GM18909 (cell line): Measurements from ENCODE around the gene PTGIS.
"Not testable (repeated sequence)": the region's sequence is repeated elsewhere in the genome, so short reads cannot be mapped to it uniquely, and the experiment has no call there.

ENCODE experiments used
- ATAC-seq: cut with Tn5 transposase; IDR thresholded peaks from one replicate; pipeline ENCODE4 v1.9.1; 2021; ENCODE audit warnings: mild to moderate bottlenecking; ENCODE audit not compliant: unreplicated experiment, poor library complexity

The PTGIS gene

DNA sequence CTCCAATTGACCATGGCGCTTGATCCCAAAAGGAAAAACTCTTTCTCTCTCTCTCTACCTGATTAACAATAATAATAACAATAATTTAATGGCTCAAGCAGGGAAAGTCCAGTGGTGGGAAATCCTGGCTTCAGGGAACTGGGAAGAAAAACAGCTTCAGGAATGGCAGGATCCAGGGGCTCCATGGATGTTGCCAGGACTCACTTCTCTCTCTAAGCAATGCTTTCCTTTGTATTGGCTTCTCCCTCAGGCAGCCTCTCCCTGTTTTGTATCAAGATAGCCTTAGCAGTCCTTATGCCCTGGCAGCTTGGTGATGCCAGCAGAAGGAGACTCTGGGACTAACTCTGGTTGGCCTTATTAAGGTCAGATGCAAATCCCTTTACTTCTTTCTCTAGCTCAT lies 13.5 kb upstream of the PTGIS start:
- no peak for ATAC-seq

DNA sequence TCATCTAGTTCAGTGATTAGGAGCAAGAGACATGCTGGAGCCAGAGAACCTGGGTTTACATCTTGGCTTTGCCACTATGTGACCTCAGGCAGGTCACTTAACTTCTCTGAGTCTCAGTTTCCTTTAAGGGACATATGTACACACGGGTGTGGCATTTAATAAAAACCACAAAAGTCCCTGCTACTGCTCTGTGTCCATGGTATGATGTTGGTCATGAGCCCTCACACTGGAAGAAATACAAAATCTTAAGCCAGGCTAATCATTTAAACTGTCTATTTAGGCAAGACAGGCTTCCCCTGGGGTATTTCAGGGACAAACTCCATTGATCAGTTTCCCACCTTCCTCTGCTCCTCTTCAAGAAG lies 12.9 kb upstream of the PTGIS start:
- no peak for ATAC-seq

DNA sequence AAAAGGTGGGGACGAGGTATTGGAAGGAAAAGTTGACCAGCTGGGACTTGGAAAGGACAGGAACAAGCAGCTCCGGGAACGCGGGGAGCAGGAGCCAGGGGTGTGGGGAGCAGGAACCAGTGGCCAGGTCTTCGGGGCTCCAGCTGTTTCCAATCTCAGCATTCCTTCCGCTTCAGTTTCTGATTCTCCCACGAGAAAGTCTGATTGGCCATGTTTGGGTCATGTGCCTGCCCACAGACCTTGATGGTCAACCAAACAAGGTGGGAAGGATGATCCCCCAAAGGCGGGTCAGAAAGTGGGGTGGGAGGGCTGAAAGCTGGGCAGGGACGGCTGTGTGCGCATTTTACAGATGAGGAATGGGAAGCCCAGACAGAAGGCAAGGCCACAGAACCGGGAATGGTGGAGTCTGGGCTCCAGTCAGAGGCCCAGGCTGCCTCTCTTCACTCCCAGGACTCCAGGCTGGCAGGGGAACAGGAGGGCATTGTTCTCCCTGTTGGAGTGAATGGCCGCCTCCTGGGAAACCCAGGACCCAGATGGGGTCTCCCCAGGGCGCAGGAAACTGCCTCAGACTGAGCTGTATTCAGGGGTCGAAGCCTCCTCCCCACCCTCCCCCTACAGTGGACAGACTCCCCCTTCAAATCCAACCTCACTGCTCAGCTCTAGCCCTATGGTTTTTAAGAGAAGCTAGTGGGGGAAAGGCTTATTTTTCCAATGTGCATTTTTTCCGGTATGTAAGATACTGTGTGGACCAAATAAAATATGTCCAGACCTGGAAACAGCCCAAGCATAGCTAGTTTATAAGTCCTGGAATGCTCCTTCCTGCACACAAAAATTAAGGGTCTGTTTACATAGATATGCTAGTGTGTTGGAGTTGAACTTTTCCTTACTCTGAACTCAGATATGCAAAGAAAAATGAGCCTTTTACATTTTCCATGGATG lies 12.2 kb upstream of the PTGIS start:
- ATAC-seq, result no peak

DNA sequence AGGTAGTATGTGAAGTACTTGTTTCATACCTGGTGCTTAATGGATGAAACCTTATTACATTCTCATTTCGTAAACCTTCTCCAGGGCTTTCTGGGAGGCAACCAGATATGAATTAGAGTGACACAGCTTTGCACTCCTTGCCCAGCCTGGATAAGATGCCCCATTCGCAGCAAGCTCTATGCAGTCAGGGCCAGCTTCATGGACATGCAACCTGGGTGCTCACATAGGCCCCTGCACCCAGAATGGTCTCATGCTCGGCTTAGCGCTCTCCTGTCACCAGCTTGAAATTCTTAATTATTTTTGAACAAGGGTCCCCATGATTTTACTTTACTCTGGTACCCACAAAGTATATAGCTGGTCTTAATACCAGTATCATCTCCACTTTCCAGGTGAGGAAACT lies 11.3 kb upstream of the PTGIS start:
- no peak for ATAC-seq

DNA sequence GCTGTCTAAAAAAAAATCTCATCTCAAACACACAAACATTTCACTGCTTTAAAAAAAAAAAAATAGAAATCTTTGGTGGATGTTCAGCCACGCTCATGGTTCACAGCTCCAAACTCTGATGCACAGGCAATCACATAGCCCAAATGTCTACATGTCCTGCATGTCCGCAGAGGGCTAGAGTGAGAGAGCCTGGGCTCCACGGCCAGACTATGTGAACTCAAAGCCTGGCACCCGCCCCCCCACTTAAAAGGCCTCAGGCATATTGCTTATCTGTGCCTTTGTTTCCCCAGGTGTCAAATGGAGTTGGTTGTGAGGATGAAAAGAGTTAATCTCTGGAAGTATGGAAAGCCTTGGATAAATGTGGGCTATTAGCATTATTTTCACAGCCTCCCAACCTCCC lies 10.5 kb upstream of the PTGIS start:
- no peak for ATAC-seq

DNA sequence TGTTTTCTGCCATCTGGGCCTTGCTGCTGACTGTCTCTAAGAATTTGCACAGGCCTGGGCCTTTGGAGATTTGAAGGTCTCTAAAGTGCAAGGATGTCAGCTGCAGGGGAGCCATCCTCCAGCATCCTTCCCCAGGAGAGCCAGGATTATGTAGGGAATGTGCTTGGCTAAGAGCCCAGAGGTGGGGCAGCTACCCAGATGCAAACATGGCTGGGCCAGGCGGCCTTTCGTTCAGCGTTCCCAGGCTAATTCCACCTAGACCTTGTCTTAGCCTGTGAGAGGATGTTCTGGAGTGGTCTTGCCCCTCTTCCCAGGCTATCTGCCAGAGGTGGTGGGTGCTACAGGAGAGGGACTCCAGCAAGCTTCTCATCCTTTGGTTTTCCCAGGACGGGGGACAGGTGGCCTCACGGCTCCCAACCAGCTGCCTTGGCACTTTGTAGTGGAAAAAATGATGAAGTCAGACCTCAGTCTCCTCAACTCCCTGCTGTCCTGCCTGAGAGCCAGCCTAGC lies 7.7 kb upstream of the PTGIS start:
- ATAC-seq, result no peak

DNA sequence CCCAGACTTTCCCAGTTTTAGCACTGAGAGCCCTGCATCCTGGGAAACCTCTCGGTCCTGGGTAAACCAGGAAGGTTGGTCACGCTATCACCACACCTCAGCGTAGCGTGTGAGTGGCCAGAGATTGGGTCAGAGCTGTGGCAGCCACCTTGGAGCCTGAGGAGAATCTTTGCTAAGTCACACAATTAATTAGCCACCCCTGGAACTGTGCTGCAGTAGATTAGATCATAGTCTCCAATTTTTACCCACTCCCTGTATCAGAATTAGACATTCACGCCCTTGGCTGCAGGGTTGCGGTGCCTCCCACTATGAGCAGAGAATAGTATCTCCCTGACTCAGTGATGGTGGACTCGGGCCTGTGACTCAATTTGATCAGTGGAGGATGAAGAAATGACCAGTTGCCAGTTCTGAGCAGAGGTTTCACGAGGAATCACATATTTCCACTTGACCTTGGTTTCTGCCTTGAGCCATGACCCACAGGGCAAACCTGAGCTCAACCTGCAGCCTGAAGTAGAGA lies 6.0 kb upstream of the PTGIS start:
- no peak for ATAC-seq

DNA sequence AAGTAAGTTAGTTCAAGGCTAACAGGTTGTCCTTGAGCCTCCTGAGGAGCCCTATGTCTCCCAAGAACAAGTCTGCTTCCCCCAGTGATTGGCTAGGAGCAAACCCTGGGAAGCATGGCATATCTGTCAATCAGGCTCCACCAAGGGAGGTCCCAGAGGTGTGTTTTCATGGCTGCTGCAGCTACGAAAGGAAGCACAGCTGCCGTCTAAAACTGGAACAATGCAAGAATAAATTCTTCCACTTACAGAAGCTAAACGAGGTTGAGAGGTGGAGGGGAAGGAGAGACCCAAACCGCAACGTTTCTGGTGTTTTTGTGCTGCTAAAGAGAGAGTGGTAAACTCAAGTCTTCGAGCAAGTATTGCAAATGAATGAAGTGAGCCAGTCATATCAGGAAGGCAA lies 4.9 kb upstream of the PTGIS start:
- ATAC-seq, result no peak

DNA sequence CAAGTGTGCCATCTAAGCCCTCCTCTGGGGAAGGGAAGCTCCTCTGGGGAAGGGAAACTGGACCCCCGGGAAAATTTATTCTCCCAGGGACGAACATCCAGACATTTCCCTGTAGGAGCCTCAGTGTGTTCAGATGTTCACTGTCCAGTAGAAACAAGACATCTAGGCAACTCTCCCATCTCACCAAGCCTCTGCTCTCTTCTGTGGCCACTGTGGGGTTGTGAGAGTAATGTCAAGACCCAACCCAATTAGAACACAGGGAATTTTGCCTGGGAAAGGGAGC lies 3.6 kb upstream of the PTGIS start:
- ATAC-seq, result no peak

DNA sequence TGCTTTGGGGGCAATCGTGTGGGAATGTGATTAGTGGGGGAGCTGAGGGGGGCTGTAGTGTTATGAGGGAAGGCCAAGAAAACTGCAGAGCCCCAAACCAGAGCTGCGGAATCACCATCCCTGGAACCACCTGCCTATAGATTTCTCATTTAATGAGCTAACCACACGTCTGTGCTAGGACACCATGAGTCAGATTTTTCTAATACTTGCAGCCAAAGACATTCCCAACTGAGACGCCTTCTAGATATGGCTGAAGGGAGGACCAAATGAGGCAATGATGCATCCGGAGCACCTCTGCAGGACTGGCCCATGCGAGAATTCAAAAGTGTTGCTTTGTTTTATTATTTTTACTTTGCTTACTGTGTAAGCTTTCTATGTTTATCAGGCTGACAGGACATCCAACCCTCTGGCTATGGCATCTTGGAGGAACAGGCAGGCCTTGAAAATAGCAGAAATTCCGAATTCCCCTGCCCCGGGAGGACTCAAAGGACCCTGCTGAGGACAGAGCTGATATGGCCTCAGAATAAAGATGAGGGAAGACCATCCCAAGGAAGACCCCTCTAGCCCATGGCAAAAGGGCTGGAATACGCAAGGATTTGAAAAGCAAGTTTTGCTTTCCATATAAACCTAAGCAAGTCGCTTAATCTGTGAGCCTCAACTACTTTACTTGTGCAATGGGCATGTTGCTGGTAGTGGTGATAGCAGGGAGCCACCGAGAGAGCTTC lies 3.1 kb upstream of the PTGIS start:
- ATAC-seq, result no peak

DNA sequence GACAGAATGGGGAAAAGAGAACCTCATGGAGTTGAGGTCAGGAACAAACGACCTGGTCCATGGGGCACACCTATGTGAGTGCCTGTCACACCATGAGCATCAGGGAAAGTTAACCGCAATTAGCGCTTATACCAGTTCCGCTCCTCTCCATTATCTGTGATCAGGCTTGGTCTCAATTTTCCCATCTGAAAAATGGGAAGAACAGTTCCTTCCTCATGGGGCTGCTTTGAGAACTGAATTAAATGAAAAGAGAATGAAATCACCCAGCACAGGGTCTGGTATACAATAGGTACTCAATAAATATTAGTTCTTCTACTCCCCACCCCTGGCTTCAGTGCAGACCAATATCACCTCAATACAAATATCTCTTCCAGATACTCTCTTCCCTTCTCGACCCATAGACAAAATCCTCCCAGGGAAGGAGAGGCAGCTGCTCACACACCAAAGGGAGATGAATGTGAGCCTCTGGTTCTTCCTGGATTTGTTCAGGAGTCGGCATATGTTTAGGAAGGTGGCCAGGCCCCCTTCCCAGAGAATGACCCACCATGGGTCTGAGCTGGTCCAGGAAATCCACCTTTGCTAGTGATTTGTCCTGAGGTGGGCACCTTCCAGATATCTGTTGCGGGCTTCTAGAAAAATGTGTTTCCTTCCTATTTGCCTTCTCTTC lies 2.4 kb upstream of the PTGIS start:
- ATAC-seq, result no peak

DNA sequence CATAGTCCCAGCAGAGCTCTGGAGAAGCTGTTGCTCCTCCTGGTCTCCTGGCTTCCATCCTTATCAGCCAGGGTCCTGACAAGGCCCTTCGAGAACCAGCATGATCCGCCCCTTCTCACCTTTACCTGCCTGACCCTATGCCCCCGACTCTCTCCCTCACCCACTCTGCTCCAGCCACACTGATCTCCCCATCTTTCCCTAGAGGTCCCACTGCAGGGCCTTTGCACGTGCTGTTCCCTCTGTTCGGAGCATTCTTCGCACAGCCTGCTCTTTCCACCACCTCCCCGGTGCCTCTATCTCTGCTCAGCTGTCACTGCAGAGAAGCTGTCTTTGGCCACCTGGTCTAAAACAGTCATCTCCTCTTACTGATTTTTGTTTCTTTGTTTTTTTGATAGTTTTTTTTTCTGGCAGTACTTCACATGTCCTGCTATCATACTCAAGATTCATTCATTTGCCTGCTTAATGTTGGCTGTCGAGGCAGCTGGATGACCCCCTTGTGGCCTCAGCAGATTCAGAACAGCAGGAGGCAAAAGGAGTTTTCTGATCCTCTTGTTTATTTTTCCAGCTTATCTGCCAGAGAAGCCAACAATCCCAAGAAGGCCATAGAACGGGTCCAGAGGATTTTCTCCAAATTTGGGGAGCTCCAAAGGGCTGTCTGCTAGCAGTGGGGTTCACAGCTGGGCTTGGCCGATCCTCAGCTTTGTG lies 1.6 kb upstream of the PTGIS start:
- no peak for ATAC-seq

DNA sequence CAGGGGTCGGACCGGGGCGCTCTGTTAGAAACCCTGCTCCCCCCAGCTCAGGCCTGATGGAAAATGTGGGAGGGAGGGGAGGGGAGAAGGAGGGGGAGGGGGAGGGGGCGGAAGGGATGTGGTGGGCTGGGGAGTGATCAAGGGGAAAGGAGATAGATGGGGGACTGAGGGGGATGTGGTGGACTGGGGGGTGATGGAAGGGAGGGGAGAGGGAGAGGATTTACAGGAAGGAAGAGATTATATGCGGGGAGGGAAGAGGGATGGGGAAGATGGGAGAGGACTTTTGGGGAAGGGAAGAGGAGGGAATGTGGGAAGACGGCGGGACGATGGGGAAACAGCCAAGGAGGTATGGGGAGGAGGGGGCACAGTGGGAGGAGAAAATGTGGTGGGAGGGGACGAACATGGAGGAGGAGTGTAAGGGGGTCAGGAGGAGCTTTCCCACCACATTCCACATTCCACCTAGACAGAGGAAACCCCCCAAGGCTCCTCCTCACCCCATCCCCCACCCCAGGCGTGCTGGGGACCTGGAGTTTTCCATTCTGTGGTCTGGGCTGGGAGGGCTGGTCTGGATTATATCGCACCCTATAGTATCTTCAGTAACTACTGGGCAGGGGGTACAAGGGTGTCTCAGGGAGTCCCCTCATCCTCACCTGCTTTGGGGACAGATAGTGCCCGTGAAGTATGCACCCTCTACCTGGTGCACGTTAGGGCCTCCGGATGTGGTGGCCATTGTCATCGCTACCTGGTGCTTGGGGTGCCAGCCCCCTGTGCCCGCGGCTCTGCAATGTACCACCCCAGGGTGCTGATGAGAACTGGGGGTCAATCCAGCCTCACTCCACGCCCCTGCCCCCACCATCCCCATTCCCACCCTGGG lies 578 bp upstream of the PTGIS start:
- no peak for ATAC-seq

DNA sequence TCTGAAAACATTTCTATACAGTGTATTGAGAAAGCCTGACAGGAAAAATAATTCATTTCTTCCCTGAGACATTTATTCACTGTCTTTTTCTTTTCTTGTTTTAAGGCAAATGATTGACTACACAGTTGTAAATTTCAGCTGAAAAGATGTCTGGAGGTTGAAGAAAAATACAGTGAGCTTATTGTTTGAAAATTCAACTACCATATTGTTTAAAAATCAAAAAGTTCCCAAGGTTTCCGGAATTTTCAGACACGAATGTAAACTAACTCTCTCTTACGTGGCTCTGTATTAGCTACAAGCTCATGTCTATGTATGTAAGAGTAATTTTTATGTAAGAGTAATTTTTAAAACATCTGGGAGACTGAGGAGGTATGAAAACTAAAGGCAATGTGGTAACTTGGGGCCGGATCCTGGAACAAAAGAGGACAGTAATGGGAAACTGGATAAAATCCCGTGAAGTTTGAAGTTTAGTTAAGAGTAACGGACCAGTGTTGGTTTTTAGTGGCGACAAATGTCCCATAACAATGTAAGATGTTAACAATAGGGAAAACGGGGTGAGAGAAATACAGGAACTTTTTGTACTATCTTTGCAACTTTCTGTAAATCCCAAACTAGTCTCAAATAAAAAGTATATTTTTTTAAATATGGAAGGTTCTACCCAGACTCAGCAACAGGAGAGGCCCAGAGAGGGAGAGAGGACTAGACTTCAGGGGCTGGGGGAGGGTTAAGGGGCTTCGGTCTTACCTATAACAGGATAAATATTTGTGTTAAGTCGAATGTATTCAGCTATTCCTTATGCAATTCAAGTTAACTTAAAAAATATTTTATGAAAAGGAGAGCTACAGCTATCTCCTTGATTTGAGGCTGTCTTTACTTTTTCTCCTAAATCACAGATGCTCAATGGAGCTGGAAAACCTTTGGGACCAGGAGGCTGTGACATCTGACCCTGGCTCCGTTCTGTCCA lies 1.3 kb downstream of the PTGIS start:
- ATAC-seq, result no peak

DNA sequence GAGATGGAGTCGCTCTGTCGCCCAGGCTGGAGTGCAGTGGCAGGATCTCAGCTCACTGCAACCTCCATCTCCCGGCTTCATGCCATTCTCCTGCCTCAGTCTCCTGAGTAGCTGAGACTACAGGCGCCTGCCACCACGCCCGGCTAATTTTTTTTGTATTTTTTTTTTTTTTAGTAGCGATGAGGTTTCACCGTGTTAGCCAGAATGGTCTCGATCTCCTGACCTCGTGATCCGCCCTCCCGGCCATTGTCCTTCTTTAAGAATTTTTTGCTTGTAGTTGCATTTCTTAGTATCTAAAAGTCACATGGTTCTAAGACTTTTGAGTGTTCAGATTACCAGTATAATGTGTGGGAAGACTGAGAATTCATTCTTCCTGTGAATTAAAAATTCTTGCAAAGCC lies 2.9 kb downstream of the PTGIS start:
- ATAC-seq, result not testable (repeated sequence)

DNA sequence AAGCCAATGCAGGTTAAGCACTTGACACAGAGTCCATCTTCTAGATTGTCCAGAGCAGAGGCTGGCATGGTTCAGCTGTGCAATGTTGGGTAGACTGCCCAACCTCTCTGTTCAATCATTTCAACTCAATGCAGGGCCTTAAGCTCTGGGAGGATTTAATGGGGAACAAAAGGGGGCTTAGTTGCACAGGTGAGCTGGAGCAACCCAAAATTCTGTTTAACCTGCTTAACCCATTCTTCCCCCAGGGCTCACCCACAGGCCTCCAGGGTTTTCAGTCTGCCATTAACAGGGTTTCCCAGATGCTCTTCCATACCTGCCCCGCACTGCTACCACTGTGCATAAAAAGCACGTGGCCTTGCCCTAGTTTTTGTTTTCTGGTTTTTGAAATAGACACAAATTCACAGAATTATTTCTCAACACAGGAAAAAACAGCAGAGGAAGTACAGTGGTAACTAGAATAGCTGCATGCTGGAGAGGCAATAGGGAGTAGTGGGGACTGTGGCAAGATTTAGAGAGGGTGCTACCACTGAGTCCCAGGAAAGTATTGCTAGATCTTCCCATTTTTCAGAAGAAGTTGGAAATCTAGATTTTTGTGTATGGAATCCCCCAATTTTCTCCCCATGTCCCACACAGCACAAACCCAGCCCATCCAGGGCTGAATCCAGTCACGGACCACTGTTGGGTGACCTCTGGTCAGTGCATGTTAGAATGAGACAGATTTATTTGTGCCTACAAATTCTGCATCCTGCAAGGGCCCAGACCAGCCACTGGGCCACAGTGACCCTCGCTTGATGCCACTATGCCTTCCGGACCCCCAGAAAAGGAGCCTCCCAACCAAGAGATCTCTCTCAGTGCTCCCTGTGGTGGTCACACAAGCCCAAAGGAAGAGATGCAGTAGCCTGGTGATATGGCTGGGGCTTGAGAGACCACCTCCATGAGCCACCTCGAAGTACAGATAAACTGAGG lies 4.6 kb downstream of the PTGIS start:
- no peak for ATAC-seq

DNA sequence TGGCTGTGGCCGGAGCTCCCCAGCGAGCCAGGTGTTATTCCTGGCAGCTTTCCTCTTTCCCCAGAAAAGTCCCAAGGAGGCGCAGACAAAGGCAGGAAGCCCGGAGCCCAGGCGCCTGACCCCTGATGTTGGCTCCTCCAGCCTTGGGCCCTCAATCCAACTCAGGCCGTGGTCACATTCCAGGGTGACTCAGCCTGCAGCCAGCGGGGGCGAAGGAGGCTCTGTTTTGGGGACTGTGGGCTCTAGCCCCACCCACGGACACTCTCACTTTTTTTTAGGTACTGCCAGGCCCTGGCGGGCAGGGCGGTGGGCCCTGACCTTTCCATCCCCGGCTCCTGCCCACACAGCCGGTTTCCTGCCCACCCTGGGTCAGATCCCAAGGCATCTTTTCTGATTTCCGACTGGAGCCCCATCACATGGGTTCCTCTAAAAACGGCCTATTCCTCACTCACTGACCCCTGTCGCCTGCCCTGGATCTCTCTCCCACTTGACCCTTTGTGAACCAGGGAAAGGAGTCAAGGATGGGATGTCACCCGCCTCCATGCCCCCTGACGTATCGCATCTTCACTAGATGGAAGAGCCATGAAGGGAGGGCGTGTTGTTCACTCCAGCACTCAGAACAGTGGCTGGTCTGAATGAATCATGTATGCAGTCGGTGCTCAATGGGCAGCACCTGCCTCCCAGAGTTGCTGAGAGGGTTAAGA lies 5.5 kb downstream of the PTGIS start:
- no peak for ATAC-seq
